GM13977 (cell line): Measurements from ENCODE around the gene ROPN1L.

Experiments used
- DNase-seq: peaks from one replicate; pipeline ENCODE4 v3.0.0; 2012; ENCODE audit warnings: low spot score
- CTCF ChIP-seq: IDR thresholded peaks from 2 replicates; pipeline ENCODE4 v1.5.1; 2012; ENCODE audit warnings: mild to moderate bottlenecking, control low read depth; ENCODE audit not compliant: insufficient read depth; ENCODE audit errors: extremely low read depth, missing control alignments
- in situ Hi-C: fragments of 300-500 bp; cut with MboI; formaldehyde crosslinking; loops from one replicate; pipeline ENCODE4 v1.12.0; 2022; ENCODE audit warnings: low sequenced_read_pairs, low pct_unique_long_range_greater_than_20kb, mixed read lengths, inconsistent platforms; ENCODE audit not compliant: unreplicated experiment

The ROPN1L gene

GRCh38 chr5:10427201-10427600, 14.5 kb upstream of the ROPN1L start:
- no peak for DNase-seq
- in situ Hi-C loops, result no loop called here
- no peak for TF ChIP-seq CTCF

- no peak for DNase-seq
- TF ChIP-seq CTCF, result no peak
- in situ Hi-C loops, result no loop called here
Measured at GRCh38 chr5:10427978-10428377, 13.7 kb upstream of the ROPN1L start.

- no peak for TF ChIP-seq CTCF
- no peak for DNase-seq
- in situ Hi-C loops, result no loop called here
Measured at GRCh38 chr5:10431415-10431814, 10.3 kb upstream of the ROPN1L start.

- DNase-seq, result no peak
- in situ Hi-C loops, result no loop called here
- no peak for TF ChIP-seq CTCF
Measured at GRCh38 chr5:10432059-10433008, 9.3 kb upstream of the ROPN1L start.

GRCh38 chr5:10434392-10434791, 7.3 kb upstream of the ROPN1L start:
- no peak for DNase-seq
- TF ChIP-seq CTCF, result no peak
- in situ Hi-C loops, result no loop called here

GRCh38 chr5:10438301-10438700, 3.4 kb upstream of the ROPN1L start:
- in situ Hi-C loops, result no loop called here
- no peak for TF ChIP-seq CTCF
- DNase-seq, result no peak
